HEK293 (cell line): ENCODE measurements around the gene TALDO1.

Source experiments
- CTCF ChIA-PET: fragments of 350-600 bp; formaldehyde crosslinking; extraction: SDS; loops from one replicate; lab custom pipeline; 2021; ENCODE audit warnings: antibody characterized with exemption; lab: Yijun Ruan, JAX
- POLR2A ChIA-PET: fragments of 300-600 bp; formaldehyde crosslinking; extraction: SDS; loops from one replicate; lab custom pipeline; 2020; ENCODE audit warnings: antibody characterized with exemption, inconsistent platforms; lab: Yijun Ruan, JAX
- H3K27ac ChIP-seq: fragments of 200-500 bp; sonication (Bioruptor generic); 2 replicates; pipeline ENCODE4 v1.5.1; 2014; ENCODE audit warnings: low read depth, low read length, control low read depth, inconsistent platforms; ENCODE audit errors: extremely low read depth
- H3K36me3 ChIP-seq, 2 experiments: fragments of 200-500 bp in 1 of 2; sonication (Bioruptor generic) in 1 of 2; 1 replicate in 1 of 2; 2 replicates in 1 of 2; pipeline ENCODE4 v1.5.1; 2014 to 2017; ENCODE audit warnings: inconsistent platforms in 2 of 2, low read length in 2 of 2; ENCODE audit not compliant: control insufficient read depth in 2 of 2, insufficient read depth in 1 of 2
- H3K4me1 ChIP-seq: fragments of 200-500 bp; sonication (Bioruptor generic); 2 replicates; pipeline ENCODE4 v1.5.1; 2014; ENCODE audit warnings: mild to moderate bottlenecking, low read length, inconsistent platforms; ENCODE audit not compliant: control insufficient read depth, insufficient read depth
- H3K4me3 ChIP-seq: 2 replicates; pipeline ENCODE4 v1.5.1; 2011; ENCODE audit warnings: low read depth, mild to moderate bottlenecking, control low read depth, low read length, moderate library complexity
- H3K9me3 ChIP-seq: fragments of 200-500 bp; sonication (Bioruptor generic); 2 replicates; pipeline ENCODE4 v1.5.1; 2014; ENCODE audit warnings: low read depth, low read length, inconsistent platforms; ENCODE audit not compliant: control insufficient read depth, insufficient read depth
- CTCF ChIP-seq: fragments of 450-650 bp; formaldehyde crosslinking; IDR thresholded peaks from 2 replicates; pipeline ENCODE4 v1.5.1; 2016; ENCODE audit warnings: missing biosample characterization, missing genetic modification characterization
- HIC1 ChIP-seq: fragments of 450-650 bp; formaldehyde crosslinking; IDR thresholded peaks from 2 replicates; pipeline ENCODE4 v1.5.1; 2016; ENCODE audit warnings: missing biosample characterization, missing genetic modification characterization
- INSM2 ChIP-seq: fragments of 450-650 bp; formaldehyde crosslinking; IDR thresholded peaks from 2 replicates; pipeline ENCODE4 v1.5.1; 2016; ENCODE audit warnings: missing biosample characterization, missing genetic modification characterization
- KLF16 ChIP-seq: fragments of 450-650 bp; formaldehyde crosslinking; IDR thresholded peaks from 2 replicates; pipeline ENCODE4 v1.5.1; 2017; ENCODE audit warnings: missing biosample characterization, missing genetic modification characterization
- KLF17 ChIP-seq: fragments of 450-650 bp; formaldehyde crosslinking; IDR thresholded peaks from 2 replicates; pipeline ENCODE4 v1.5.1; 2016; ENCODE audit warnings: missing biosample characterization, missing genetic modification characterization
- KLF8 ChIP-seq: fragments of 450-650 bp; formaldehyde crosslinking; IDR thresholded peaks from 2 replicates; pipeline ENCODE4 v1.5.1; 2016; ENCODE audit warnings: missing biosample characterization, missing genetic modification characterization
- ZBTB21 ChIP-seq: fragments of 450-650 bp; formaldehyde crosslinking; IDR thresholded peaks from 2 replicates; pipeline ENCODE4 v1.5.1; 2017; ENCODE audit warnings: missing biosample characterization, missing genetic modification characterization
- ZNF341 ChIP-seq: fragments of 450-650 bp; formaldehyde crosslinking; IDR thresholded peaks from 2 replicates; pipeline ENCODE4; 2016; ENCODE audit warnings: low read depth, missing biosample characterization, missing genetic modification characterization
- ZNF560 ChIP-seq: fragments of 450-650 bp; formaldehyde crosslinking; IDR thresholded peaks from 2 replicates; pipeline ENCODE4 v1.5.1; 2017; ENCODE audit warnings: missing biosample characterization, missing genetic modification characterization, borderline replicate concordance
- ZNF600 ChIP-seq: fragments of 450-650 bp; formaldehyde crosslinking; IDR thresholded peaks from 2 replicates; pipeline ENCODE4 v1.5.1; 2016; ENCODE audit warnings: missing biosample characterization, missing genetic modification characterization
- ZNF664 ChIP-seq: fragments of 450-650 bp; formaldehyde crosslinking; IDR thresholded peaks from 2 replicates; pipeline ENCODE4 v1.5.1; 2016; ENCODE audit warnings: missing biosample characterization, missing genetic modification characterization
- ZNF701 ChIP-seq: fragments of 450-650 bp; formaldehyde crosslinking; IDR thresholded peaks from 2 replicates; pipeline ENCODE4 v1.5.1; 2016; ENCODE audit warnings: missing biosample characterization, missing genetic modification characterization
- ZNF785 ChIP-seq: fragments of 450-650 bp; formaldehyde crosslinking; IDR thresholded peaks from 2 replicates; pipeline ENCODE4 v1.5.1; 2016; ENCODE audit warnings: missing biosample characterization, missing genetic modification characterization
- ZNF791 ChIP-seq: fragments of 450-650 bp; formaldehyde crosslinking; IDR thresholded peaks from 2 replicates; pipeline ENCODE4 v1.5.1; 2016; ENCODE audit warnings: missing biosample characterization, missing genetic modification characterization

Gene TALDO1

GRCh38 chr11:761526-762108, 14.4 kb downstream of the TALDO1 start (continued):
- TF ChIP-seq KLF16 (tag by site-specific recombination) (no peak), ZNF785 (no peak), ZNF664 (peak; percentile 90)

GRCh38 chr11:762421-763072, 15.3 kb downstream of the TALDO1 start:
- no peaks in the 10 kb centered on the region for H3K4me1 ChIP-seq
- peaks cover 4 to 95% of the 10 kb centered on the region in 2 experiments; a peak in 2 of 3 replicates for H3K36me3 ChIP-seq
- H3K27ac ChIP-seq = no peak overlapping the region
- CTCF ChIA-PET = interaction anchor here (0.6 kb wide), 1 partner anchor 107 kb away, joined by 4 read pairs; no protein-coding TSS in a partner anchor
- POLR2A ChIA-PET = interaction anchor here (1.1 to 1.6 kb wide), 3 partner anchors 9 to 56 kb away, joined by 3 to 8 read pairs (median 3); partner anchors contain the start of gene TALDO1
- H3K4me3 ChIP-seq = no peak overlapping the region
- TF ChIP-seq HIC1 (tag by site-specific recombination) = peak; percentile 72; the same call in 1 of the 2 replicates
- peak; percentile 55; the same call in 1 of the 2 replicates for TF ChIP-seq ZNF600
- TF ChIP-seq ZNF560 (tag by site-specific recombination) = no peak
- peak; percentile 56; the same call in 1 of the 2 replicates for TF ChIP-seq KLF17 (tag by site-specific recombination)
- TF ChIP-seq ZNF701 (tag by site-specific recombination) = no peak
- no peak for TF ChIP-seq INSM2
- TF ChIP-seq ZBTB21 (tag by site-specific recombination) = no peak
- peak; percentile 85 for TF ChIP-seq CTCF (tag by site-specific recombination)
- peak; percentile 74 for TF ChIP-seq ZNF341 (tag by site-specific recombination)
- H3K9me3 ChIP-seq = no peaks in the 10 kb centered on the region

- H3K36me3 ChIP-seq = peaks cover 4 to 91% of the 10 kb centered on the region in 2 experiments; a peak in 2 of 3 replicates
- CTCF ChIA-PET = interaction anchor here (0.6 to 0.7 kb wide), 2 partner anchors 32 to 108 kb away, joined by 3 to 4 read pairs; no protein-coding TSS in a partner anchor
- no peaks in the 10 kb centered on the region for H3K9me3 ChIP-seq
- no peak overlapping the region for H3K4me3 ChIP-seq
- POLR2A ChIA-PET = interaction anchor here (1.2 to 1.6 kb wide), 3 partner anchors 9 to 33 kb away, joined by 3 to 8 read pairs (median 4); partner anchors contain the start of gene TALDO1
- TF ChIP-seq ZNF791 (no peak), KLF8 (tag by site-specific recombination) (peak; percentile 87; the same call in 1 of the 2 replicates)
- H3K27ac ChIP-seq = no peak overlapping the region
- no peaks in the 10 kb centered on the region for H3K4me1 ChIP-seq
Measured at GRCh38 chr11:763073-763463, 15.8 kb downstream of the TALDO1 start.
